Mesodermal cell (in vitro differentiated cells): ENCODE results near the gene KIF2B. TPM values are rescaled to one million over a fixed set of nuclear protein-coding genes. Genes with fewer than 3 reads are reported as not detected.

Experiments
- H3K27ac ChIP-seq: 2 replicates; pipeline ENCODE4 v1.7.0; 2013; ENCODE audit warnings: mild to moderate bottlenecking, low read depth, low read length, moderate library complexity; ENCODE audit not compliant: severe bottlenecking
- H3K36me3 ChIP-seq: 2 replicates; pipeline ENCODE4 v1.7.1; 2013; ENCODE audit warnings: mild to moderate bottlenecking, low read length, moderate library complexity; ENCODE audit not compliant: control insufficient read depth, insufficient read depth
- H3K4me1 ChIP-seq: one replicate; pipeline ENCODE4 v1.7.1; 2013; ENCODE audit warnings: mild to moderate bottlenecking, low read length; ENCODE audit not compliant: insufficient read depth, control insufficient read depth, poor library complexity, severe bottlenecking
- H3K4me3 ChIP-seq: 2 replicates; pipeline ENCODE4 v1.7.0; 2013; ENCODE audit warnings: low read length, control low read depth, mild to moderate bottlenecking; ENCODE audit not compliant: insufficient read depth, poor library complexity, severe bottlenecking; ENCODE audit errors: extremely low read depth
- H3K9me3 ChIP-seq: 2 replicates; pipeline ENCODE4 v1.7.1; 2013; ENCODE audit warnings: mild to moderate bottlenecking, low read length, moderate library complexity; ENCODE audit not compliant: control insufficient read depth
- WGBS, 2 experiments: methylation state at CpG; one replicate each; pipeline ENCODE4 v1.1.5; 2013; ENCODE audit warnings: missing lambda C conversion rate in 2 of 2; ENCODE audit not compliant: insufficient coverage in 2 of 2; 5-methylcytosine and 5-hydroxymethylcytosine counted together
- polyA plus RNA-seq, 2 experiments: library from polyadenylated mRNA; stranded (reverse); fragments of 50-300 nt; gene quantifications; one replicate each; pipeline ENCODE4 v1.2.3, GENCODE V29; 2013

Gene KIF2B
- not detected for polyA plus RNA-seq (2013, experiment 1 of 2)
- not detected for polyA plus RNA-seq (2013, experiment 2 of 2)

GRCh38 chr17:53822764-53823163 lies at the start of gene KIF2B:
Gene KIF2B, plus strand, starts transcription at chr17:53822927. Its CDS starts 107 bp downstream, at chr17:53823034.
- WGBS, 2 experiments, result 93 to 94% methylated on average over 16 to 17 of the region's 17 CpGs
- Histone ChIP-seq H3K9me3 (no peaks in the 10 kb centered on the region), H3K36me3 (no peaks in the 10 kb centered on the region), H3K4me3 (no peak within 1 kb of the TSS), H3K27ac (no peak within 1 kb of the TSS), H3K4me1 (no peaks in the 10 kb centered on the region)

- WGBS, 2 experiments, result 86 to 100% methylated on average over 2 of the region's 2 CpGs
- Histone ChIP-seq H3K4me1 (no peaks in the 10 kb centered on the region), H3K27ac (no peak overlapping the region), H3K9me3 (no peaks in the 10 kb centered on the region), H3K4me3 (no peak overlapping the region), H3K36me3 (no peaks in the 10 kb centered on the region)
Measured at GRCh38 chr17:53780320-53780719, 42.4 kb upstream of the KIF2B start.

DNA sequence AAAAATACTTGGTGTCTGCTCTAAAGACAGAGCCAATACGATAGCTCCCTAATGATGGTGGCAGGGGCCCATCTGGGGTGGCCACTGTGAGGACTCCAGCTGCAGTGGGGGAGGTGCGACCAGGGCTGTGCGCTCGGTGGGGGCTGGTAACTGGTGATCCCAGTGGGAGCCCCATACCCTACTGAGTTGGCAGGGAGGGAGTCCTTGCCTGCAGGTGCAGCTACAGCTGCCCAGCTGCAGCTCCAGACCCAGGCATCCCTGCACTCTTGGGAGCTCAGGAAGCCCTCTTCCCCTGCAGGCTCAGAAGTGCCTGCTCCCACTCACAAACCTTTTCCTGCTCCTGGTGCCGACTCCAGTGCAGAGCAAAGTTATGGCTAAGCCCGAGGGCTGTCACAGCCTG lies 31.2 kb upstream of the KIF2B start:
- no peaks in the 10 kb centered on the region for H3K4me1 ChIP-seq
- WGBS, 2 experiments, result 90 to 92% methylated on average over 6 of the region's 6 CpGs
- H3K27ac ChIP-seq, result no peak overlapping the region
- no peaks in the 10 kb centered on the region for H3K9me3 ChIP-seq
- no peaks in the 10 kb centered on the region for H3K36me3 ChIP-seq
- H3K4me3 ChIP-seq, result no peak overlapping the region

GRCh38 chr17:53792451-53792850 lies 30.3 kb upstream of the KIF2B start:
- WGBS, 2 experiments, result 89 to 91% methylated on average over 4 to 5 of the region's 5 CpGs
- no peaks in the 10 kb centered on the region for H3K4me1 ChIP-seq

GRCh38 chr17:53792997-53793396 lies 29.7 kb upstream of the KIF2B start:
- no peaks in the 10 kb centered on the region for H3K4me1 ChIP-seq
- no peaks in the 10 kb centered on the region for H3K36me3 ChIP-seq
- no peaks in the 10 kb centered on the region for H3K9me3 ChIP-seq
- 94 to 95% methylated on average over 4 of the region's 5 CpGs for WGBS, 2 experiments
- H3K27ac ChIP-seq, result no peak overlapping the region
- no peak overlapping the region for H3K4me3 ChIP-seq

More at GRCh38 chr17:53792451-53792850, 30.3 kb upstream of the KIF2B start:
- no peak overlapping the region for H3K4me3 ChIP-seq
- H3K27ac ChIP-seq, result no peak overlapping the region
- no peaks in the 10 kb centered on the region for H3K9me3 ChIP-seq
- H3K36me3 ChIP-seq, result no peaks in the 10 kb centered on the region

- Histone ChIP-seq H3K27ac (no peak overlapping the region), H3K36me3 (no peaks in the 10 kb centered on the region), H3K4me3 (no peak overlapping the region), H3K4me1 (no peaks in the 10 kb centered on the region), H3K9me3 (no peaks in the 10 kb centered on the region)
Measured at GRCh38 chr17:53794875-53795274, 27.9 kb upstream of the KIF2B start.

DNA sequence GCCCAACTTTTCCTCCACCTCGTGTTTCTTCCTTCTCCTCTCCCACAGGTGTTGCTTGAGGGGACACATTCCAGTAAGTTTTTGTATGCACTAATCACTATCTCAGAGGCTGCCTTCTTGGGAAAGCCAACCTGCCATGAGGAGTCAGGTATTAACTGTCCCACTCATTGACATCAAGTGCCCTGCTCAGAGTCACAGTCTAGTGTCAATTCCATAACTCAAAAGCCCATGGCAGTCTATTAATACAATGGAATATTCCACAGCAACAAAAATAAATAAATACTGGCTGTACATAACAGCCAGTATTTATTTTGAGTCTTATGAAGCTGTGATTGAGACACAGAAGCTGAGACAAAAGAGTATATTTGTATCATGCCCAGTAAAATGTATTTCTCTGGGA lies 26.1 kb upstream of the KIF2B start:
- no CpG with 5 or more reads among the region's 1 CpG for WGBS, 2 experiments
- no peaks in the 10 kb centered on the region for H3K36me3 ChIP-seq
- no peak overlapping the region for H3K4me3 ChIP-seq
- no peaks in the 10 kb centered on the region for H3K4me1 ChIP-seq
- no peak overlapping the region for H3K27ac ChIP-seq
- H3K9me3 ChIP-seq, result no peaks in the 10 kb centered on the region

DNA sequence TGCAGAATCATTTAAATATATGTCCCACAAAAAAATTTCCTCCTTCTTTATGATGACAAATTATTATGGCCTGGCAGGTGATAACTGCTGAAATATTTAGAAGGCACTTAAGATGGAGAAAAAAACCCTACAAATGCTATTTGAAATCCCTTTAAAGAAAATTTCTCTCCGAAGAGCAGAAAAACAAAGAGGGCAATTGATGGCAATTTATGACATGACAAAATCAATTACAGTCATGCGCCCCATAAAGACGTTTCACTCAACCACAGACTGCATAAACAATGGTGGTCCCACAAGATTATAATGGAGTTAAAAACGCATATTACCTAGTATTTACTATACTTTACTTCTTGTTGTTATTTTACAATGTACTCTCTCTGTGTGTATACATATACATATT lies 25.2 kb upstream of the KIF2B start:
- H3K27ac ChIP-seq, result no peak overlapping the region
- H3K4me1 ChIP-seq, result no peaks in the 10 kb centered on the region
- no peaks in the 10 kb centered on the region for H3K36me3 ChIP-seq
- 100% methylated on average over 2 of the region's 4 CpGs; no CpG with 5 or more reads in 1 of the 2 experiments for WGBS, 2 experiments
- H3K4me3 ChIP-seq, result no peak overlapping the region
- no peaks in the 10 kb centered on the region for H3K9me3 ChIP-seq

DNA sequence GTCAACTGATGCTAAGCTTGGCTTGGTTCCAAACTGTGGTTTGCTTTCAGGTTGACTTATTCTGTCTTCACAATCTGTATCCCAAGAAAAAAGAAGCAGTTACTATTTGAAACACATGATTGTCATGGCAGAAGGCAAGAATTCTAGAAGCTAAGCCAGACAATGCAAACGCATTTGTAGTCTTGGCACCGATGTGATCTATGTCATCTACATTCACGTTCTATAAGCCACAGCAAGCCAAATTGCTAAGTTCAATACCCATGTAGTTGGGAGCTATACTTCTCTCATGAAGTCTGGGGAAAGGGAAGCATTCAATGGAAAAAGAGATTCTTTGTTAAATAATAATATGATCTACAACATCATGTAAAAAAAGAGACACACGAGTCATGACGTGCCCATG lies 18.3 kb upstream of the KIF2B start:
- H3K27ac ChIP-seq, result no peak overlapping the region
- H3K9me3 ChIP-seq, result no peaks in the 10 kb centered on the region
- WGBS, 2 experiments, result 50 to 53% methylated on average over 1 to 2 of the region's 5 CpGs
- H3K4me3 ChIP-seq, result no peak overlapping the region
- no peaks in the 10 kb centered on the region for H3K36me3 ChIP-seq
- no peaks in the 10 kb centered on the region for H3K4me1 ChIP-seq

DNA sequence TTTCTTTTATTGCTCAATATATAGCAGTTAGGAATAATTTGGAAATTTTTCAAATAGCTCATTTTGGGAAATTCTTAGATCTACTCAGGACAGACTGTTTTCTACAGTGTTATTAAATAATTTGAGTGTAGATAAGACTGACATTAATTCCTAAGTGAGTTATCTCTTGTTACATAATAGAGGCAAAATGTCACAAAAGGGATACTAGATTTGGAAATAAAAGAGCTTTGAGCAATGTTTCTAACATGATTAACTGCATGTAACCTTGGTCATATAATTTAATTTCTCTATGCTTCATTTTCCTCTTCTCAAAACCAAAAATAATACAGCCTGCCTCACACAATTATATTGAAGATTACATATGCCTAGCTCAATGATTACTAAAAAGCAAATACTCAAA lies 16.3 kb upstream of the KIF2B start:
- Histone ChIP-seq H3K27ac (no peak overlapping the region), H3K9me3 (no peaks in the 10 kb centered on the region), H3K4me1 (no peaks in the 10 kb centered on the region), H3K4me3 (no peak overlapping the region), H3K36me3 (no peaks in the 10 kb centered on the region)

GRCh38 chr17:53807286-53807685 lies 15.4 kb upstream of the KIF2B start:
- Histone ChIP-seq H3K27ac (no peak overlapping the region), H3K9me3 (no peaks in the 10 kb centered on the region), H3K4me3 (no peak overlapping the region), H3K36me3 (no peaks in the 10 kb centered on the region), H3K4me1 (no peaks in the 10 kb centered on the region)
- 87 to 93% methylated on average over 6 of the region's 6 CpGs for WGBS, 2 experiments

DNA sequence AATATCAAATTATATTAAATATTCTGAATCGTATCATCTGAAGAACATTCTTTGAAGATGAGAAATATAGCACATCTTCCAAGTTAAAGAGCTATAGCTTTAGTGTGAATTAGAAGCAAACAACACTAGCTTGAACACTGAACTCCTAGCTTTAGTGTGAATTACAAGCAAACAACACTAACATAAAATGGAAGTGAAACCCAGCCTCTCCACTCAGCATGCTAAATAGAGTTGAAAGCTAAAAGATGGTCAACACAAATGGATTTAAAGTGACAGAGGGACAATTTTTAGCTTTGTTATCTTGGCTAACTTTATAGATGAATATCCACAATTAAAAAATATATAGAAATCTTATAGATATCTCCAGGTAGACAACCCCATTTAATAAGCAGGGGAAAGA lies 4.5 kb upstream of the KIF2B start:
- no peaks in the 10 kb centered on the region for H3K9me3 ChIP-seq

More for the DNA sequence above, 4.5 kb upstream of the KIF2B start:
- Histone ChIP-seq H3K4me3 (no peak overlapping the region), H3K36me3 (no peaks in the 10 kb centered on the region), H3K4me1 (no peaks in the 10 kb centered on the region), H3K27ac (no peak overlapping the region)
- no CpG with 5 or more reads among the region's 1 CpG for WGBS, 2 experiments
